Activated CD4-positive, CD25-positive, alpha-beta regulatory T cell treated with anti-CD3 and anti-CD28 coated beads, Interleukin-2, amount 50 U/mL, for 16 hours (primary cell): Measurements from ENCODE around the gene NECAB2.

ENCODE experiments used
- DNase-seq: peaks from one replicate; pipeline ENCODE4 v3.0.0-alpha.2; 2020; ENCODE audit warnings: low read depth, low spot score

The NECAB2 gene

DNA sequence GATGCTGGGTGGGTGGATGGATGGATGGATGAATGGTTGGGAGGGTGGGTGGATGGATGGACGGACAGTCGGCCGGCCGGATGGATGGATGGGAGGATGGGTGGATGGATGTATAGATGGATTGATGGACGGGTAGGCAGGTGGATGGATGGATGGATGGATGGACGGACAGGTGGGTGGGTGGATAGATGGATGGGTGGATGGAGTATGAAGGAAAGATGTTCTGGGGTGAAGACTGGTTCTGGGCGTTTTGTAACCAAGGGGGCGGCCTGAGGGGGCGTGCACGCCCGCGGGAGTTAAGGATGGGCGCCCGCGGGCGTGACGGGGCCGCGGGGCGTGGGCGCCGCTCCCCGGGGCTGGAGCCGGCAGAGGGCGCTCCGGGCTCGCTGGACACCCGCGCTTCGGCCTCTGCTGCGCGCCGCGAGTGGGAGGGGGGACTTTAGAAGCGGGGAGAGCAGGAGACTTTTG, at the start of gene NECAB2:
TSS of gene NECAB2 (plus strand) at position 407 of the 468 bp plus-strand sequence. CDS start 405 bp downstream, outside the sequence.
- no peak for DNase-seq

DNA sequence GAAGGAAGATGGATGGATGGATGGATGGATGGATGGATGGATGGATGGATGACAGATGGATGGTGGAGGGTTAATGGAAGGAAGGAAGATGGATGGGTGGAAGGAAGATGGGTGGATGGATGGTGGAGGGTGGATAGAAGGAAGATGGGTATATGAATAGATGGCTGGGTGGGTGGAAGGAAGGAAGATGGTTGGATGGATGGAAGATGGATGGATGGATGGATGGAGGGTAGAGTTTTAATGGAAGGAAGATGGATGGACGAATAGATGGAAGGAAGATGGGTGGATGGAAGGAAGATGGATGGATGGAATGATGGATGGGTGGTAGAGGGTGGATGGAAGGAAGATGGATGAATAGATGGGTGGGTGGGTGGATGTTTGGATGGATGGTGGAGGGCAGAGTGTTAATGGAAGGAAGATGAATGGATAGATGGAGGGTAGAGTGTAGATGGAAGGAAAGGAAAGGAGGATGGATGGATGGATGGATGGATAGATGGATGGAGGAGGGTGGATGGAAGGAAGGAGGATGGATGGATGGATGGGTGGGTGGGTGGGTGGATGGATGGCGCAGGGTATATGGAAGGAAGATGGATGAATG, 47.1 kb upstream of the NECAB2 start:
- DNase-seq = no peak

DNA sequence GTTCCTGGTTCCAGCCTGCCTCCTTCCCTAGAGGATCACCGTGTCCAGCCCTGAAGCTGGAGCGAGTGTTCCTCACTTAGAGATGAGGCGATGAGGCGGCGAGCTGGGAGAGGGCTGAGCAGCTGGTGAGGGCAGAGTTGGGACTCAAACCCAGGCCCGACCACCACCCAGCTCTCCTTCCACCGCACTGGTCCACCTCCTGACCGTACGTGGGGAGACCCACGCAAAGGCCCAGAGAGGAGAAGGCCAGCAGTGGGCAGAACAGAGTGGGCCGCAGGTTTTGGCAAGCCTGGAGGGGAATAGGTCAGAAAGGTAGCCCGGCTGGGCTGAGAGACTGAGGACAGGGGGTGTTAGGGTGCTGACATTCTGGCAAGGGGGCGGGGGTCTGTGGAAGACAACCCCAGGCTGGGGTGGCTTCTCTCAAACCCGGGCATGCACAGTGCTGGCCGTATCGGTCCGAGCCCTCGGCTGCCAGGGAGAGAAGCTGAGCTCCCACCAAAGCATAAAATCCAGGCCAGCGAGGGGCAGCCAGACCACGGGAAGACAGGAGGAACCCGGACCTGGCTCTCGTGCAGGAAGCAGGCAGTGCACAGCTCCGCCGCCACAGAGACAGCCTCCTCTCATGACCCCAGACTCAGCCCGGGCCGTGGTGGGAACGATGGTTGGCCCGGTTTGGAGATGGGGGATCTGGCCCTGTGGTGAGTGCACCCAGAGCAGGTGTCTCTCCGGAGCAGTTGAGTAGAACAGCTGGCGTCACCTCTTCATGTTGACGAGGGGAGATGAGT, 44.3 kb upstream of the NECAB2 start:
- DNase-seq = no peak

DNA sequence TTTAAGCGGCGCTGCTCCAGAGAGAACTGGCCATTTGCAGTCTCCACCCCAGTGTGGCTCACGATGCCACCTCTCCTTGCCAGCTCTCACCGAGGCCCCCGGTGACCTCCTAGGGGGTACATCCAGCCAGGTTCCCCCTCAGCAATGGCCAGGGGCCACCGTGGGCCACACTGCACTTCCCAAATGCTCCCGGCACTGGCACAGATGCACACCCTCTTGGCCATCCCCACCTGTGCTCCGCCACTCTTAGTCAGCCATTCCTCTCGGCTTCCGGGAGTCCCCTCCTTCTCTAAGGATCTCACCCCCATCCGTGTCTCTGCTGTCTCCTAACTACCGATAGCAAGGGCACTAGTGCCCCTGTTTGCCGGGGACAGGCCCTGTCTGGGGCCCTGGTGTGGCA, 43.4 kb upstream of the NECAB2 start:
- DNase-seq = no peak

DNA sequence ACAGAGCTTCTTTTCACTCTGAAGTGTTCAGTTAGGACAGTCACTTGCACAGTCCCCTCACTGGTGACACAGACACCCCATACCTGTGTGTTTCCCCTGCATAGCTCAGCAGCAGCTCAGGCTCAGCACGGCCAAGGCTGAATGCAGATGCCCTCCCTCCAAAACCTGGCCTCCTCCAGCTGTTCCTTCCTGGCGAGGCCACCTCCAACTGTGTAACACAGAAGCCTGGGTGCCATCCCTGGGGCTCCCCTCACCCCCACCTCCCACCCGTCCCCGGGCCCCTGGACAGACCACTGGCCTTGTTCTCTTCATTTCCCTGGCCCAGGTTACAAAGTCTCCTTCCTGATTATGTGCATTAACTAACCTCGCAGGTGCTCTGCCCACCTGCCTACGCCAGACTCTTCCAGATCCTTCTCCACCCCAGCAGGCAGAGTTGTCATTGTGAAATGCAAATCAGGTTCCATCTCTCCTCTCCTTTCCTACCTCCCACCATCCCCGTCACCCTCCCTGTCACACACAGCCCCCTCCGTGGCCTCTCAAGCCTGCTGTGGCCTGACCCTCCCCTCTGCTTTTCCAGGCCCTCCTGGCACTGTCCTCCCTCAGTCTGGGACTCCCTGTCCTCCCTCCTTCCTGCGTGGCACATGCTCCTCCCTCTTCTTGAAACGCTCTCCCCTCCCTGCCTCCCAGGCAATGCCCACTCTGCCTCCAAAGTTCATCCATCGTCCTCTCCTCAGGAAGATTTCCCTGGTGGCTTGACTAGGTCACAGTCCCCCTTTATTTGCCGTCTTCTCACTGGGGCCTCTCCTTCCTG, 42.7 kb upstream of the NECAB2 start:
- no peak for DNase-seq

DNA sequence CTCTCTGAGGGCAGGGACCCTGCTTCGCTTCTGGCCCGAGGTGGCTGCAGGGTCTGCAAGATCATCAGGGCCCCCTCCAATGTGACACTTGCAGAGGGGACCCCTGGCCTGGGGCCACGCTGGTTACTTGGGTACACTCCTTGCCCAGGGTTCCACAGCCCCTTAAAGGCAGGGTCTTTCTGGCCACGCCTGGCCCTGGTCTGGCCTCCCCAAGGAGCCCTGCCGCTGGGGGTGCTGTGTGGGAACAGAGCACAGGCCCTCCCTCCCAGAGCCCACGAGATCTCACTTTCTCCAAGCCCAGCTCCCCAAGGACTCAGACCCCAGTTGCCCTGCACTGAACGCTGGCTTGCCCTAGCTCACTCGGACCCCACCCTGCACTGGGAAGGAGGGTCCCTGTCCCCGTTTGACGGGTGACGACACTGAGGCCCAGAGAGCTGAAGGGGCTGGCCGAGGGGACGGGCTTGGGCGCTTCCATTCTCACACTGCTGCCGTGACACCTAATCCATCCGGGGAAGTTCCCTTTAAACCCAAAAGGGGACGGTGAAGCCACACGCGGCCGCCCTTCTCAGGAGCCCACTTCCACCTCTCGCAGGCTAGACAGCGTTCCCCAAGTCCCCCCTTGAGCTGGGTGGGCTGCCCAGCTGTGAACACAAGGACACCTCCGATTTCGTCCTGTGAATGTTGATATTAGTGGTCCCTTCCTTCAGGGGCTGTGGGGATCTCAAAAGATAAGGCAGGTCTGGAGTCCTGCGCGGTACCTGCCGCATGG, 41.9 kb upstream of the NECAB2 start:
- DNase-seq = no peak

DNA sequence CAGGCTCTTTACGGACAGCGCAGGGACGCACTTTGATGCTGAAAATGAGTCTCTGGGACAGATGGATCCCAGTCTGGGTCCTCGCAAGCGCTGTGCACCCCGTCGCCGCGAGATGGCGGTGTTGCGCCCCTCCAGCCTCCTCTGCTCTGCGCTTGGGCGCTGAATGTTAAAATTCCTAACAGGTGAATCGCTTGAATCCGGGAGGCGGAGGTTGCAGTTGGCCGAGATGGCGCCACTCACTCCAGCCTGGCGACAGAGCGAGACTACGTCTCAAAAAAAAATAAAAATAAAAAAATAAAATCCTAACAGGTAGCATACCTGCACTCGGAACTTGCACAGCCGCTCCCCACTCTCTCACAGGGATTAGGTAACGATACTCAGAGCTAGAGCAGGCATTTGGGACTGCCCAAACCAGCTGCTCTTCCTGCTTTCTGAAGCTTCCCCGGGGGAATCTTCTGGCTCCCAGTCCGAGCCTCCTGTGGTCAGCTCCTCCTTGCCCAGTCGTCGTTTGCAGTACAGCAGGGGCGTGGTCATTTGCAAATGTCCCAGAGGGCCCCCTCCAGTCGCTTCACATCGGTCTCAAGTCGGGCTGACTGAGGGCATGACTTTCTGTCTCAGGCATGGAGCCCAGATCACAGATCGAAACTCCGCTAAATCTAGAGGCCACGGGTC, 41.2 kb upstream of the NECAB2 start:
- no peak for DNase-seq

DNA sequence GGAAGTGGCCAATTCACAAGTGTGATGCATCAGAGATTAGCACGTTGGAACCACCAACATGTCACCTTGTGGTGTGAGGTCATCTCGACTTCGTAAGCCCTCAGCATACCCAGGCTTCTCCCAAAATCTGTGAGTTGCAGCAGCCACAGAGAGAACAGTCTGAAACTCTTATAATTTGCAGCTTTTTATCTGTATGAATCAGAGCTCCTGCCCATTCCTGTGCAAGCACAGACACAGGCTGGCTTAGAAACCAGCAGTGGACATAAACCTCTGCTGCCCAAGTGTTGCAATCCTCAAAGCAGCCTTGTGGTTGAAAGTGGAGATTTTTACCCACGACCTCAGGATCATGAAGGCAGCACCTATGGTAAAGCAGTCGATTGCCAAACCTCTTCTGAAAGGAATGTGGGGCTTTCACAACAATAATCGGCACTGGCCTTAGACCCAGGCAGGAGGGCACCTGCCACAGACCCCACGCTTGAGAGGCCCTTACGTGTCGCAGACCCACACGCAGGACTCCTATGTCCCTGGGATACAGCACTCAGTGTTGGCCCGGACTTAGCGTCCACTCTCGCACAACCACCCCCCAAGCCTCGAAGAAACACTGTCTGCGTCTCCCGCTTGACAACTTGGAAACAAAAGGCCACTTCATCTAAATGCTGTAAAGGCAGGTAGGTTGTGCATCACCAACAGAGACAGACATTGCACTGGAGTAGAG, 39.5 kb upstream of the NECAB2 start:
- DNase-seq = no peak

DNA sequence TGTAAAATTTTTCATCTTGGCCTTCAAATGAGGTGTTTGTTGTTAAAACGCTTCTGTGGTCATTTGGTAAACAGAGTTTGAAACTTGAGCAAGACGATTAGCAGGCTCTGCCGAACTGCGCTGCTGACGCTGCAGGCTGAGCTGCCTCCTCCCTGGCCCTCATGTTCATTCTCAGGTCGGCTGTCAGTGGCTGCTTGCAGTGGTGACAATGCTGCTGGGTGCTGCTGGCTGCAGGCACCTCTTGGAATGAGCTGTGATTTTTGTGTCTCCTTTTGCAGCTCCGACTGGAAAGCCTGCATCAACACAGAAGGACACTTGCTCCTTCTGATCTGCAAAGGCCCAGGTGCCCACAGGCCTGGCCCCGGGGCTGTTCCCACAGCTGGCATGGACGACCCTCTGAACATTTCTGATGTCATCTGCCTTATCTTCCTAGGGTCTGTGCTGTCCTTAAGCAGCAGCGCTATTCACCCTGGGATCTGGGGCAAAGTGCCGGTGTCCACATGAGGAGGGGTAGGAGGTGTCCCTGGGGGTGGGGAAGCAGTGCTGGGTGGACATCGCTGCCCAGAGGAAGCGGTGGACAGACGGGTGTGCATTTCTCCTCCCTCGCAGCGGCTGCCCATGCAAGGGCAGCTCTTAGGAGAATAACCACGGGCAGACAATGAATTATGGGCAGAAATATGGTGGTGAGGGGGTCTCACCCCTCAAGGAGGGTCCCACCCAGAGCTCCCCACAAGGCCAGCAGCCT, 38.1 kb upstream of the NECAB2 start:
- DNase-seq = no peak

DNA sequence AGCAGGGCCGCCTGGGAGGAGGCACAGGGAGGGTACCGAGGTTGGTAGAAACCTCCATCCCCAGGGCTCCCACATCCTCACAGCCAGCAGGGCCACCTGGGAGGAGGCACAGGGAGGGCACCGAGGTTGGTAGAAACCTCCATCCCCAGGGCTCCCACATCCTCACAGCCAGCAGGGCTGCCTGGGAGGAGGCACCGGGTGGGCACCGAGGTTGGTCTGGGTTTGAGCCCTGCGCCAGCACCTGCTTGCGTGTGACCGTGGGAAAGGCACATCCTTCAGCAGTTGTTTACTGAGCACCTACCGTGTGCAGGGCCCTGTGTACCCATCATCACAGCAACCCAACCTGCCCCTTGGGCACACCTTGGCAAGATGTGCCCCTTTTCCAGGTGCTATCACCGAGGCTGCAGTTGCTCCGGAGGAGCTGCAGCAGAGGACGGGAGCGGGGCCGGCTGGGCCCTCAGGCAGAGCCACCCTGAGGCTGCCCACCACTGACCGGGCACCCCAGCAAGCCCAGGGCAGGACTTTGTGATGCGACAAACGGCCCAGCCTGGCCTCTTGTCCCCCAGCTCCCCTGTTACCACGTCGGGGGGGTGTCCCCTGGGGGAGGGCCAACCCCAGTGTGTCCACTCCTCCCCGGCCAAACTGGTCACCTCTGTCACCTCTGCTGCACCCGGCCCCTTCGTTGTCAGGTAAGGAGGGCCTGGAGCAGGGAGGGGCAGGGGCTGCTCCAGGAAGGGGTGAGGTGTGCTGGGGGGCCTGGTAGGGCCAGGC, 37.1 kb upstream of the NECAB2 start:
- DNase-seq = no peak

DNA sequence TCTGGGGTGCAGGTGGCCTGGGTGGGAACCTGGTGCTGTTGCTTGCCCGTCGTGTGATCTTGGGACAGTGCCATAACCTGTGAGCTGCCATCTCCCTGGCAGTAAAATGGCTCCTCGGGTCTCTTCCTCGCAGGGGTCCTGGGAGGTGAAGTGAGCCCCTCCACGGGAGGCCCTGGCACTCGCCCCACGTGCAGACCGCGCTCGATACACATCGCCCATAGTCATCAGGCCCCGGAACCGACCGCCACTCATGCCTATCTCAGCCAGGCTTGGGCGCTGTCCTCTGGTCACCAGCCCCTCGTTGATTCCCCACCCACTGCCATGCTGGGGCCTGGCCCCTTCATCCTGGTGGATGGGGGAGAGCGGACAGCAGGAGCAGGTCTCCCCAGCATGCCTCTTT, 36.5 kb upstream of the NECAB2 start:
- no peak for DNase-seq

DNA sequence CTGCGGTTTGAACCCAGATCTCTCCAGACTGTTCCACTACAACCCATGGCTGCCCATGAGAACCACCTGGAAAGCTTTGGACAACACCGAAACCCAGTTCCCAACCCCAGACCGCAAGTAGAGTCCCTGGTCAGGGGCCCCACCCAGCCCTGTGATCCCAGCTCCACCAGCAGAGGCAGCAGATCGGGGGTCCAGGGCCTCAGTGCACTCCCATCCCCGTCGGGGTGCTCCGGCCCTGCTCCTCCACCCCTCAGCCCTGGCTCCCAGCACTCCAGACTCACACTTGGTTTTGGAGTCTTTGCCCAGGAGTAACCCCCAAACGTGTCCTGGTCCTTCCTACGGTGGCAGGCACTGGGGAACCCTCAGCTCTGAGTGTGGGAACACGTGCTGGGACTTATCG, 35.7 kb upstream of the NECAB2 start:
- no peak for DNase-seq

DNA sequence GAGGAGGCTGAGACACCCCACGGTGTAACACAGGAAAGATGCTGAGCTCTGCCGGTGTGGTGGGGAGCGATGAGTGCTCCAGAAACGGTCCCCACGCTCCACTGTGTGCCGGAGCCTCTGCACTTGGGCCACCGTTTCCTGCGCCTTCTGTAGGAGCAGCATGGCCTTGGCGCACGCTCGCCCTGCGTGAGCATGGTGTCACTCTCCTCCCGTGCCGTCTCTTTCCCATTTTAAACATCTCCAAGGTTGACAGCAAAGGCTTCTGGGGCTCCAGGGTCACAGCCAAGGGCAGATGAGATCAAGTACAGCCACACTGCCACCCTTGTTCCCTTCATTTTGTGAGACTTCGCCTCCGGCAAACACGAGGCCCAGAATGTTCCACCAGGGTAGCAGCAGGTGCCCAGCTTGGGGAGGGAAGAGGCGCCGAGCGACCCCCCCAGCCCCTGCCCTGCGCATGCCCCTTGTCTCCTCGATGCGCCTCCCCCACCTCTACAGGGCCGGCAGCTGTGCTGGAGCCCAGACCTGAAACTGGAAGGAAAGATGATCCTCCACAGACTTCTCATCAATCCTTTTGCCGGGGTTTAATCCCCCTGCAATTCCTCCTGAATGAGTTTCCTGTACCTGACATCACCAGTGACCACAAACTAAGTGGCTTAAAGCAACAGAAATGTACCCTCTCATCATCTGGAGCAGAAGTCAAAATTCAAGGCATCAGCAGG, 34.9 kb upstream of the NECAB2 start:
- DNase-seq = no peak

DNA sequence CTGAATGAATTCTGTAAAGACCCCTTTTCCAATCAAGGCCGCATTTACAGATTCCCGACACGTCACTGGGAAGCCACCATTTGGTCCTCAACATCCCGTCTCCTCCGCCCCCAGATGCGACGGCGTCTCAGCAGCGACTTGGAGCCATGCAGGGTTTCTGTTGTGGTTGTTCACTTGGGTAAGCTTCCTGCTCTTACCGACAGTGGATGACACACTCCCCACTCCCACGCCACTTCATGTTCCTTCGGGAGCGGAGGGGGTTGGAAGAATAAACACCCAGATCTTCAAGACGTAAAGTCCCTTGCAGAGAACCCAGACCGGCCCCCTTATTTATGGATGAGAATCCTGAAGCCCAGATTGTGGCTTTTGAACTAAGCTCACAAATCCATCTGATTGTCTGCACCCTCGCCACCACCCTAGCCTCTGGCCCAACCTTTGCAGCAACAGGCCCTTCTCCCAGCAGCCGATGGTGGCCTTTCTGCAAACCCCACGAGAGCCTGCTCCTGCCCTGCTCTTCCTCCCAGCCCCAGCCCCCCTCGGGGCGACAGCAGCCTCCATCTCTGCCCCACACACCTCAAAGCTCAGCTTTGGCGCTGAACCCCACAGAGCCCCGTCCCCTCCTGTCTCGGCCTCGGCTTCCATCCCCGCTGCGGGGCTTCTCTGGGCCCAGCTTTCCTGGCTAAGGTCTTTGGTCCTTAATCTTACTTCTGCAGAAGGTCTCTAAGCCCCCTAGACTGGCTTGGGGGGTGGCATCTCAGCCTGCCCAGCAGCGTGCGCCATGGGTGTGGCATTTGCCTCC, 34.0 kb upstream of the NECAB2 start:
- DNase-seq = no peak

DNA sequence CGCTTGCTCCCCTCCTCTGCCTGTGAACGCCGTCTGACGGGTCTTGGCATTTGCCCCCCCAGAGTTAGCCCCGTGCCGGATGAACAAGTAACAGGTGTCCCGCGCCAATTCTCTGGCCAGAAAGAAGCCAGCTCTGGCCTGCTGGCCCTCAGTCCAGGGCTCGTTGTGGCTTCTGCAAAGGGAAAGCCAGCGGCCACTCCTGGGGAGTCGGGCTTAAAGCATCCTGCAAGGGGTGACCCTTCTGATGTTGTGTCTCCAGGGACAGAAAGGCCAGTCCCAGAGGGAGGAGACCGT, 33.4 kb upstream of the NECAB2 start:
- no peak for DNase-seq

DNA sequence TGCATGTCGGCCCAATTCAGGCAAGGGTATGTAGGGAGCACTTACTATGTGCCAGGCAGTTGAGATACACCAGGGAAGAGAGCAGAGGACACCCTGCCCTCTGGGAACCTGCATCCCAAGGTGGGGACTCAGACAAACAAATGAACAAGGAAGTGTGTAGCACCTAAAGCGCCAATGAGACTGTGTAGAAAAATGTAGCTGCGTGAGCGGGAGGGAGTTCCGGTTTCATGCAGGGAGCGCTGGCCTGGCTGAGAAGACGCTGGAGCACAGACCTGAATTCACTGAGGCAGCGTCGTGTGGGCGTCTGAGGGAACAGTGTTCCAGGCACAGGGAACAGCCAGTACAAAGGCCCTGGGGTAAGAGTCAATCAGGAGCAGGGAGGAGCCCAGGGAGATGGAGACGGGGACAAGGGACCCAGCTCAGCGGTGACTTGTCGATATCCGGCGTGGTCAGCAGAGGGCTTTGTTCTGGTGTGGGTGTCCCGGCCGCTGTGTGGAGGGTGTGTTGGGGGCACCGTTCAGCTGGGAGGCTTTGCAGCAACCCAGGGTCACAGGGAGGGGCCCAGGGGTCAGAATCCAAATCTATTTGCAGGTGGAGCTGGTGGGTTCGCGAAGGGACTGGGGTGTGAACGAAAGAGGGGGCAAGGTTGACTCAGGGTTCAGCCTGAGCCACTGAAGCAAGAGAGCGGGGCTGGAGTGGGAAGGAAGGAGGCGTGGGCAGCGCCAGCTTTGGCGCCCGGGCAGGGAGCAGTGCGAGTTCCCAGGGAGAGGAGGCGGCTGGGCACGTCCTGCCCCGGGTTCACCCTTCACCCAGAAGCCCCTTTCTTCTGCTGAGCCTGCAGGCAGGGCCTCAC, 32.8 kb upstream of the NECAB2 start:
- DNase-seq = no peak

DNA sequence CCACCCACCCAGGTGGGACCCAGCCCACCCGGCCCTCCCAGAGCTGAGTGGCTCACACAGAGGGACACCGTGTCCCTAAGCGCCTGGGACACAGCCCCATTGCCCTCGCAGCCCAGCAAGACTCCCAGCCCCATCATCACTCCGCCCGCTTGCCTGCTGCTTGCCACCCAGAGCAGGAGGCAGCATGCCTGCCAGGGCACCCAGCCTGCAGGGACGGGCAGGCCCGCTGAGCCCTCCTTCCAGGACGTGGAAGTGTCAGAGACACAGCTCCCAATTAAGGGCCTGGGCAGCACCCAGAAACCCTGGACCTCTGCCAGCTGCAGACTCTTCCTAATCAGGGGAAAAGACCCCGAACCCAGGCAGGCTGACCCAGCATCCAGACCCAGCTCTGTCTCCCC, 32.2 kb upstream of the NECAB2 start:
- DNase-seq = no peak
